GM12878 (cell line): Measurements from ENCODE around the gene BAHD1. TPM values are rescaled to one million over a fixed set of nuclear protein-coding genes. Genes with fewer than 3 reads are reported as not detected.

Experiments
- BHLHE40 ChIP-seq, 2 experiments: fragments of 450-650 bp in 1 of 2; IDR thresholded peaks; 2 replicates each; pipeline ENCODE4 v1.6.1; 2011 to 2017; ENCODE audit warnings: low read depth in 2 of 2, borderline replicate concordance in 1 of 2, improper control_type of control experiment in 1 of 2, low read length in 1 of 2, mild to moderate bottlenecking in 1 of 2
- CHD1 ChIP-seq: IDR thresholded peaks from 2 replicates; pipeline ENCODE4 v1.6.1; 2012; ENCODE audit warnings: low read depth, low read length, improper control_type of control experiment
- DPF2 ChIP-seq: fragments of 450-650 bp; IDR thresholded peaks from 2 replicates; pipeline ENCODE4 v1.6.1; 2017; ENCODE audit warnings: mild to moderate bottlenecking
- HDAC2 ChIP-seq: fragments of 200-600 bp; sonication (generic); IDR thresholded peaks from 2 replicates; pipeline ENCODE4 v1.6.1; 2017
- HDAC6 ChIP-seq: fragments of 200-600 bp; sonication (generic); IDR thresholded peaks from one replicate; pipeline ENCODE4 v1.8.0; 2017; ENCODE audit warnings: antibody characterized with exemption; ENCODE audit not compliant: unreplicated experiment
- KDM1A ChIP-seq: fragments of 200-600 bp; sonication (generic); IDR thresholded peaks from 2 replicates; pipeline ENCODE4 v1.6.1; 2016; ENCODE audit warnings: borderline replicate concordance
- POU2F2 ChIP-seq: IDR thresholded peaks from 3 replicates; pipeline ENCODE4 v1.6.1; 2011; ENCODE audit warnings: low read depth, mild to moderate bottlenecking, low read length, borderline replicate concordance
- RFX5 ChIP-seq: IDR thresholded peaks from 2 replicates; pipeline ENCODE4 v1.6.1; 2011; ENCODE audit warnings: low read depth, low read length, improper control_type of control experiment
- SIX5 ChIP-seq: IDR thresholded peaks from 2 replicates; pipeline ENCODE4 v1.6.1; 2011; ENCODE audit warnings: mild to moderate bottlenecking, low read depth, low read length, moderate library complexity; ENCODE audit not compliant: severe bottlenecking
- WRNIP1 ChIP-seq: IDR thresholded peaks from 2 replicates; pipeline ENCODE4 v1.6.1; 2011; ENCODE audit warnings: low read depth, low read length, improper control_type of control experiment, borderline replicate concordance
- YBX1 ChIP-seq: fragments of 450-650 bp; IDR thresholded peaks from 2 replicates; pipeline ENCODE4 v1.6.1; 2016; ENCODE audit warnings: antibody characterized with exemption
- polyA plus RNA-seq, 11 experiments: library from polyadenylated mRNA; depleted of rRNA in 4 of 11; unstranded in 6 of 11; stranded (reverse) in 5 of 11; fragments of >200 nt; fragmentation: Nextera tagmentation in 4 of 11; fragmentation: Illumina TruSeq in 1 of 11; extraction: Ambion mirVana in 4 of 11; extraction: Trizol in 1 of 11; gene quantifications; 1 replicate in 1 of 11; 2 replicates in 10 of 11; pipeline versions ENCODE4 v1.2.1 to v1.2.3, GENCODE V29; 2011 to 2016; ENCODE audit warnings: inconsistent platforms in 2 of 11, missing spikeins in 2 of 11, low read depth in 1 of 11
- total RNA-seq, 4 experiments: library from RNA; depleted of rRNA in 3 of 4; stranded (reverse); fragments of >200 nt in 3 of 4; fragmentation: Illumina TruSeq in 1 of 4; extraction: Trizol in 1 of 4; gene quantifications; 2 replicates each; pipeline versions ENCODE4 v1.2.1 to v1.2.3, GENCODE V29; 2013 to 2021
- TF ChIP-seq, protein P1 (sequence below): IDR thresholded peaks from 2 replicates; pipeline ENCODE4 v1.6.1; 2012; ENCODE audit warnings: mild to moderate bottlenecking, low read depth, low read length
- TF ChIP-seq, protein P2 (sequence below): fragments of 150-350 bp; IDR thresholded peaks from 2 replicates; pipeline ENCODE4 v1.6.1; 2014; ENCODE audit warnings: mild to moderate bottlenecking, low read depth, low read length
- TF ChIP-seq, protein P3 (sequence below): fragments of 450-650 bp; IDR thresholded peaks from 2 replicates; pipeline ENCODE4 v1.6.1; 2016; ENCODE audit warnings: mild to moderate bottlenecking

Gene BAHD1
- total and polyA plus RNA-seq, 10 of the 15 experiments (the other 5 are each of a cell fraction or from before 2014, with no cell fraction given), result 0.21 to 21.8 (median 5.8) TPM

DNA sequence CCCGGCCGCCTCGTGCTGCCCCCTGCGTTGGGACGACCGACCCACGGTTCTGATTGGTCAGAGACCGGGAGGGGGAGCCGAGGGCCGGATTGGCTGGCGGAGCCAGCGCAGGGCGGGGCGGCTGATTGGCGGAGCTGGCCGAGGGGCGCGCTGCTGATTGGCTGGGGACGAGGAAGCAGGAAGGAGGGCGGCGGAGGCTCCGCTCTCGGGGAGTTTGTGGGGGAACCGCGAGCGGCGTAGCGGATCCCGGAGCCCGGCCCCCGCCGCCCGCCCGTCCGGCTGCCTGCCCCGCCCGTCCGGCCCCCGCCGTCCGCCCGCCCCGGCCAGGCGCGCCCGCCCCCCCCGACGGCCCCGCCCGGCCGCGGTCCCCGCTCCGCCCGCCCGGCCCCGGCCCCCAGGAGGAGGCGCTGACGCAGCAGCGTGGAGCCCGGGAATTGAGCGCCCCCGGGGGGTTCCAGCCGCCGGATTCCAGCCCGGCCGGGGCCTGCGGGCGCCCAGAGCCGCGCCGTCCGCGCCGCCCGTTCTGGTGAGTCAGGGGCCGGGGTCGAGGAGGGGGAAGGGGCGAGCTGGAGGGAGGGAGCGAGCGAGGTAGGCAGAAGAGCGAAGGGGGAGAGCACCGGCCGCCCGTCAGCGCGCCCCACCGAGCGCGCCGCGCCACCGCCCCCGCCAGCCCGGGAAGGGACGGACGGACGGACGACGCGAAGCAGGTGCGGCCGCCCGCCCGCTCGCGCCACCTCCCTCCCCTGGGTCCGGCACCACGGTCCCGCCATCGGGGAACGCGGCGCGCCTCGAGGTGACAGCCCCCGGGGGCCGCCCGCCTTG lies at the start of gene BAHD1 (continued):
- TF ChIP-seq KDM1A (no peak), DPF2 (peak; percentile 53; the same call in 1 of the 2 replicates), SIX5 (no peak), YBX1 (no peak), BHLHE40 (IDR thresholded peaks at IDR 0.05; ENCODE audit: borderline replicate concordance in 1 of 2, low read depth in 2 of 2, low read length in 1 of 2) (peak in 1 of 2 experiments; percentile 45; a peak in 1 of 4 replicates), HDAC2 (no peak), POU2F2 (no peak), HDAC6 (no peak), RFX5 (peak; percentile 67; the same call in 1 of the 2 replicates), WRNIP1 (no peak), CHD1 (no peak)
- TF ChIP-seq, protein P1, sequence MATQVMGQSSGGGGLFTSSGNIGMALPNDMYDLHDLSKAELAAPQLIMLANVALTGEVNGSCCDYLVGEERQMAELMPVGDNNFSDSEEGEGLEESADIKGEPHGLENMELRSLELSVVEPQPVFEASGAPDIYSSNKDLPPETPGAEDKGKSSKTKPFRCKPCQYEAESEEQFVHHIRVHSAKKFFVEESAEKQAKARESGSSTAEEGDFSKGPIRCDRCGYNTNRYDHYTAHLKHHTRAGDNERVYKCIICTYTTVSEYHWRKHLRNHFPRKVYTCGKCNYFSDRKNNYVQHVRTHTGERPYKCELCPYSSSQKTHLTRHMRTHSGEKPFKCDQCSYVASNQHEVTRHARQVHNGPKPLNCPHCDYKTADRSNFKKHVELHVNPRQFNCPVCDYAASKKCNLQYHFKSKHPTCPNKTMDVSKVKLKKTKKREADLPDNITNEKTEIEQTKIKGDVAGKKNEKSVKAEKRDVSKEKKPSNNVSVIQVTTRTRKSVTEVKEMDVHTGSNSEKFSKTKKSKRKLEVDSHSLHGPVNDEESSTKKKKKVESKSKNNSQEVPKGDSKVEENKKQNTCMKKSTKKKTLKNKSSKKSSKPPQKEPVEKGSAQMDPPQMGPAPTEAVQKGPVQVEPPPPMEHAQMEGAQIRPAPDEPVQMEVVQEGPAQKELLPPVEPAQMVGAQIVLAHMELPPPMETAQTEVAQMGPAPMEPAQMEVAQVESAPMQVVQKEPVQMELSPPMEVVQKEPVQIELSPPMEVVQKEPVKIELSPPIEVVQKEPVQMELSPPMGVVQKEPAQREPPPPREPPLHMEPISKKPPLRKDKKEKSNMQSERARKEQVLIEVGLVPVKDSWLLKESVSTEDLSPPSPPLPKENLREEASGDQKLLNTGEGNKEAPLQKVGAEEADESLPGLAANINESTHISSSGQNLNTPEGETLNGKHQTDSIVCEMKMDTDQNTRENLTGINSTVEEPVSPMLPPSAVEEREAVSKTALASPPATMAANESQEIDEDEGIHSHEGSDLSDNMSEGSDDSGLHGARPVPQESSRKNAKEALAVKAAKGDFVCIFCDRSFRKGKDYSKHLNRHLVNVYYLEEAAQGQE, result no peak
- TF ChIP-seq, protein P2, sequence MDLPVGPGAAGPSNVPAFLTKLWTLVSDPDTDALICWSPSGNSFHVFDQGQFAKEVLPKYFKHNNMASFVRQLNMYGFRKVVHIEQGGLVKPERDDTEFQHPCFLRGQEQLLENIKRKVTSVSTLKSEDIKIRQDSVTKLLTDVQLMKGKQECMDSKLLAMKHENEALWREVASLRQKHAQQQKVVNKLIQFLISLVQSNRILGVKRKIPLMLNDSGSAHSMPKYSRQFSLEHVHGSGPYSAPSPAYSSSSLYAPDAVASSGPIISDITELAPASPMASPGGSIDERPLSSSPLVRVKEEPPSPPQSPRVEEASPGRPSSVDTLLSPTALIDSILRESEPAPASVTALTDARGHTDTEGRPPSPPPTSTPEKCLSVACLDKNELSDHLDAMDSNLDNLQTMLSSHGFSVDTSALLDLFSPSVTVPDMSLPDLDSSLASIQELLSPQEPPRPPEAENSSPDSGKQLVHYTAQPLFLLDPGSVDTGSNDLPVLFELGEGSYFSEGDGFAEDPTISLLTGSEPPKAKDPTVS, result no peak
- TF ChIP-seq, protein P3, sequence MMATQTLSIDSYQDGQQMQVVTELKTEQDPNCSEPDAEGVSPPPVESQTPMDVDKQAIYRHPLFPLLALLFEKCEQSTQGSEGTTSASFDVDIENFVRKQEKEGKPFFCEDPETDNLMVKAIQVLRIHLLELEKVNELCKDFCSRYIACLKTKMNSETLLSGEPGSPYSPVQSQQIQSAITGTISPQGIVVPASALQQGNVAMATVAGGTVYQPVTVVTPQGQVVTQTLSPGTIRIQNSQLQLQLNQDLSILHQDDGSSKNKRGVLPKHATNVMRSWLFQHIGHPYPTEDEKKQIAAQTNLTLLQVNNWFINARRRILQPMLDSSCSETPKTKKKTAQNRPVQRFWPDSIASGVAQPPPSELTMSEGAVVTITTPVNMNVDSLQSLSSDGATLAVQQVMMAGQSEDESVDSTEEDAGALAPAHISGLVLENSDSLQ, result peak; percentile 62; the same call in 1 of the 2 replicates
